Vagina (tissue), 2 donors: ENCODE measurements around the gene CTBP2.

ENCODE experiments used
- CTCF ChIP-seq, 3 experiments: fragments of 450-650 bp in 2 of 3; fragments of 200-600 bp in 1 of 3; sonication (generic) in 1 of 3; IDR thresholded peaks; one replicate each; pipeline ENCODE4 v1.5.1; 2017 to 2019; ENCODE audit warnings: antibody characterized with exemption in 3 of 3, mild to moderate bottlenecking in 2 of 3, moderate library complexity in 2 of 3
- POLR2A ChIP-seq, 2 donors: fragments of 450-650 bp; IDR thresholded peaks; one replicate each; pipeline ENCODE4 v1.6.1; 2017; ENCODE audit warnings: antibody characterized with exemption in 2 of 2, mild to moderate bottlenecking in 2 of 2, moderate library complexity in 2 of 2
- POLR2AphosphoS5 ChIP-seq, 2 donors: sonication (generic); formaldehyde crosslinking; IDR thresholded peaks; one replicate each; pipeline ENCODE4 v1.9.0; 2017; ENCODE audit warnings: antibody characterized with exemption in 2 of 2, mild to moderate bottlenecking in 2 of 2, low read depth in 1 of 2; ENCODE audit not compliant: insufficient read depth in 1 of 2

- TF ChIP-seq CTCF (IDR thresholded peaks at IDR 0.05) (no peak), POLR2AphosphoS5 (IDR thresholded peaks at IDR 0.05; ENCODE audit: insufficient read depth in 1 of 2, low read depth in 1 of 2) (no peak), POLR2A (IDR thresholded peaks at IDR 0.05) (no peak)
Observed at GRCh38 chr10:124998624-124999291, 161.6 kb downstream of the CTBP2 start.
